GM18951 (cell line): ENCODE data around the gene C4orf50.

Source experiments
- POLR2A ChIP-seq: IDR thresholded peaks from 4 replicates; pipeline ENCODE4 v1.6.1; 2011; ENCODE audit warnings: mild to moderate bottlenecking; ENCODE audit not compliant: insufficient read length, insufficient read depth; ENCODE audit errors: extremely low read depth
- in situ Hi-C: fragments of 300-500 bp; cut with MboI; formaldehyde crosslinking; loops from one replicate; pipeline ENCODE4 v1.12.0; 2022; ENCODE audit warnings: low sequenced_read_pairs, mixed read lengths, inconsistent platforms; ENCODE audit not compliant: unreplicated experiment

C4orf50 gene

DNA sequence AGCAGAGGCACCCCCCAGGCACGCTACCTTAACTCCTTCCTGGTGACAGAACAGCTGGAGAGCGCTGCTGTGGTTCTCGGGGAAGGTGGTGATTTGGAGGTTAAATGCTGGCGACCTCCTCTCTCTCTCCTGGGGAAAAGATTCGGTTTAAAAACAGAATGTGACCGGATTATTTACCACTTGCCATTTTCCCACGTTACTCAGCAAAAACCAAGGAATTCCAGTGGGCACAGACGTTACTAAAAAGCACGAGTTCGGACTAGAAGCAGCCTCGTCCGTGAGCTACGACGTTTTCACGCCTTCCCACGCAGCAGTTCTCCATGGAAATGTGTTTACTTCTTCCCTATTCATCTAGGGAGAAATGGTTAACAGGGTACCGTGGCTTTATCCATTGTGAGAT is 32.3 kb upstream of the C4orf50 start:
- in situ Hi-C loops = no loop called here
- TF ChIP-seq POLR2A = no peak

- TF ChIP-seq POLR2A = no peak
- in situ Hi-C loops = no loop called here
These were observed 31.8 kb upstream of the C4orf50 start for GRCh38 chr4:6049985-6050384.

DNA sequence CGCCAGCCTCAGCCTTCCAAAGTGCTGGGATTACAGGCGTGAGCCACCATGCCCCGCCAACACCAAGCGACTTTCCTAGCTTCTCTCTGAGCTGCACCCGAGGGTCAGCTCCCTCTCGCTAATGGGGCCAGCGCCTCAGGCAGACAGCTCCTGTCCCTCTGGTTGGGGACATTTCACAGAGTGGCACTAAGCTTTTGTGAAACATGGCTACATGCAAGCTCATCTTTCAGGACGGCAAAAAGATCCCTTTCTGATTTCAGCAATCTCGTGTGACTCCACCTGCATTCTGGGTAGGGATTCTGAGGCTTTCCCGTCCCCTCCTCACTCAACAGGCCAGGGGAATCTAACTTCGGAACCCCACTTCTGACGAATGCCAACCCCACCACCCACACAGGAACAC is 31.0 kb upstream of the C4orf50 start:
- TF ChIP-seq POLR2A = no peak
- in situ Hi-C loops = no loop called here

GRCh38 chr4:6048537-6048936 is 30.3 kb upstream of the C4orf50 start:
- TF ChIP-seq POLR2A = no peak

DNA sequence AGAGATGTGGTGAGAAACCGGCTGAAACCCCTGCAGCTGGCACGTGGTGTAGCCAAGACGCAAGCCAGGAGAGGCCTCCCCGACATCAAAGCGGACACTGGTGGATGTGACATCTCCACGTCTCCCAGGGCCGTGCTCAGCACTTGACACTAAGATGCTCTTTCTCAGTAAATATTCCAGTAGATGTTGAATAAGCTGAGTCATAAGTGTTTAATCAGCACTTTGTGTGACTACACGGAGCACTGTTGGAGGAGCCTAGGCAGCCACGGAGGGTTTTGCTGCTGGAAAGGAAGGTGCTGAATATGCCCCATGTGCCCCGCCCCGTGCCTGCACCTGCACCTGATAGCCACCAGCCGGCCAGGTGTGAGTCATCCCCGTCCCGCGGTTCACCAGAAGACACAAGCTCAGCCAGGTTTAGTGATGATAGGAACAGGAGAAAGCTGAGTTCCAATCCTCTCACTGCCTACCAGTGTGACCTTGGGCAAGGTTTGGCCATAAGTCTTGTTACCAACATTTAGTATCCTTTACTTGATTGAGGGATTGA is 29.0 kb upstream of the C4orf50 start:
- in situ Hi-C loops = no loop called here
- no peak for TF ChIP-seq POLR2A

More at GRCh38 chr4:6048537-6048936, 30.3 kb upstream of the C4orf50 start:
- in situ Hi-C loops = no loop called here

- in situ Hi-C loops = no loop called here
- TF ChIP-seq POLR2A = no peak
These were observed 28.4 kb upstream of the C4orf50 start for GRCh38 chr4:6046526-6047129.

- no peak for TF ChIP-seq POLR2A
- in situ Hi-C loops = no loop called here
These were observed 26.6 kb upstream of the C4orf50 start for GRCh38 chr4:6044805-6045204.

GRCh38 chr4:6044276-6044675 is 26.0 kb upstream of the C4orf50 start:
- in situ Hi-C loops = no loop called here
- TF ChIP-seq POLR2A = no peak

GRCh38 chr4:6043843-6044242 is 25.6 kb upstream of the C4orf50 start:
- in situ Hi-C loops = no loop called here
- TF ChIP-seq POLR2A = no peak

GRCh38 chr4:6043188-6043587 is 25.0 kb upstream of the C4orf50 start:
- in situ Hi-C loops = no loop called here
- TF ChIP-seq POLR2A = no peak

DNA sequence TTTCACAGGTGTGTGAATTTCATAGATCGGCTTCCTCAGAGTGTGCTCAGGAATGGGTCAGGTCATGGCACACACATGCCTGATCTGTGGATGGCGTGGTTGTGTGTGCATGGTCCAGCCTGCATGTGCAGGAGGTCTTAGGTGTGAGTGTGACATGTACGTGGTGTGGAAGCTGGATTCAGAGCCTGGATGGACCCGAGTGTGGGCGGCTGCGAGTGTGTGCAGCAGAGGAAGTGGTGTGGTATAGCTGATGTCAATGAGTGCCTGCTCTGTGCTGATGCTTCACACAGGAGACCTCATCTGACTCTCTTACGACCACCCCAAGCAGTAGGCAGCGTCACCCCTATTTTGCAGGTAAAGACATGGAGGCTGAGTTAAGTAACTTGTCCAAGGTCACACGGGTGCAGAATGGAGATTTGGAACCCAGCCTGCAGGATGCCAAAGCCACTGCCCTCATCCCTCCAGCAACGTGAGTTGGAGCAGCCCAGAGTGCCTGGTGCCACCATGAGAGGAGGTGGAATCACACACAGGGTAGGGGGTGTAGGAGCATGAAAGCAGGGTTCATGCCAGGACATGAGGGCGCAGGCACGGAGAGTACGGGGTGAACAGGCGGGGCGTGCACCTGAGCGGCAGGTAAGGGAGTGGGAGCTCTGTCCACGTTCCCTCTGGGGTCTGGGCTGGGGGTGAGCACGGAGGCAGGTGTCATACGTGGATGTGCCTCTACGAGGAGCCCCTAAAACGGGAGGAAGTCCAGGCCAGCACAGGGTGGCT is 24.2 kb upstream of the C4orf50 start:
- TF ChIP-seq POLR2A = no peak
- in situ Hi-C loops = no loop called here

- in situ Hi-C loops = no loop called here
- no peak for TF ChIP-seq POLR2A
These were observed 23.6 kb upstream of the C4orf50 start for GRCh38 chr4:6041800-6042199.

DNA sequence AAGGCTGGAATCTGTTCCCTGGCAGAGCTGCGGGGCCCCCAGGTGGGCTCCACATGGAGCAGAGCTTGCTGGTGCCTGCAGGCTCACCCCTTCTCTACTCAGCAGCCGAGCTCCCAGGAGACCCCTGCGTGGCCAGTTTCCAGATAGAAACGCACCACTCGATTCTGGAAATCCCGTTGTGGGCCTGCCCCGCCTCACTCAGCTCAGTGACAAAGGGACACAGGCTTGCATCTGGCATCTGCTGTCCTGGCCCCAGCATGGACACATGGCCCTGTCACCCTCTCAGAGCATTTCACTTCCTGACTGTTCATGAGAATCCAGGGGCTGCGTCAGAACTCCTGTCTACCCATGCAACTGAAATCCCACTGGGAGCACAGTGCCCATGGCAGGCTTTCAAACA is 20.5 kb upstream of the C4orf50 start:
- in situ Hi-C loops = no loop called here
- TF ChIP-seq POLR2A = no peak

- no peak for TF ChIP-seq POLR2A
- in situ Hi-C loops = no loop called here
These were observed 17.6 kb upstream of the C4orf50 start for GRCh38 chr4:6035786-6036185.

DNA sequence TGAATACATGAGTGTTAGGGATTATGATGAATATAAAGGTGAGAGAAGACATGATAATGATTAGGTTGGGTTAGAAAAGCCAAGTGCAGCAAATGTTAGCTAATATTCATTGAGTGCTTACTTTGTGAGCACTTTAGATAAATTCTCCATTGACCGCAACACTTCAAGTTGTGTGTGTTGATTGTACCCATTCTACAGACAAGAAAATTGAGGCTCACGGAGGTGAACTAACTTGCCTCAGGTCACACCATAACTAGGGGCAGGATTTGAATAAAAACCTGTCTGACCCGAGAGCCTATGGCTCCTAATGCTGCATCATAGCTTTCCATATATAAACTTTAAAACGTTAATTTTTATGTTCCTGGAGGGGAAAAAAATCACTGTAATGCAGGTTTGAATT is 15.2 kb upstream of the C4orf50 start:
- no peak for TF ChIP-seq POLR2A

More for the DNA sequence above, 15.2 kb upstream of the C4orf50 start:
- in situ Hi-C loops = no loop called here
